MM.1S (cell line): ENCODE data around the gene TSHR.

Experiments used
- DNase-seq: peaks from one replicate; pipeline ENCODE4 v3.0.0-alpha.2; 2015
- H2AFZ ChIP-seq: fragments of 300-600 bp; sonication (generic); 2 replicates; pipeline ENCODE4 v1.6.0; 2016; ENCODE audit warnings: antibody characterized with exemption, low read length
- H3F3A ChIP-seq: fragments of 300-600 bp; sonication (generic); 2 replicates; pipeline ENCODE4 v1.6.1; 2016; ENCODE audit warnings: mild to moderate bottlenecking, antibody characterized with exemption, low read length, moderate library complexity, mixed read lengths; ENCODE audit not compliant: insufficient read depth
- H3K27ac ChIP-seq: fragments of 300-600 bp; sonication (generic); 2 replicates; pipeline ENCODE4 v1.5.1; 2016; ENCODE audit warnings: mild to moderate bottlenecking, low read length
- H3K27me3 ChIP-seq: fragments of 300-600 bp; sonication (generic); replicated peaks from 2 replicates; pipeline ENCODE4 v1.6.0; 2016; ENCODE audit warnings: low read length; ENCODE audit not compliant: insufficient read depth
- H3K36me3 ChIP-seq: fragments of 300-600 bp; sonication (generic); replicated peaks from 2 replicates; pipeline ENCODE4 v1.6.1; 2016; ENCODE audit warnings: mild to moderate bottlenecking, low read length, mixed read lengths; ENCODE audit not compliant: insufficient read depth
- H3K4me1 ChIP-seq: fragments of 300-600 bp; sonication (generic); 2 replicates; pipeline ENCODE4 v1.6.1; 2016; ENCODE audit warnings: low read length, mixed read lengths
- H3K4me2 ChIP-seq: fragments of 300-600 bp; sonication (generic); 2 replicates; pipeline ENCODE4 v1.6.0; 2016; ENCODE audit warnings: low read depth, low read length
- H3K4me3 ChIP-seq: fragments of 300-600 bp; sonication (generic); 2 replicates; pipeline ENCODE4 v1.5.1; 2016; ENCODE audit warnings: low read length, mixed read lengths
- H3K79me2 ChIP-seq: fragments of 300-600 bp; sonication (generic); 2 replicates; pipeline ENCODE4 v1.6.1; 2016; ENCODE audit warnings: mixed run types, low read length, mixed read lengths
- H3K9ac ChIP-seq: fragments of 300-600 bp; sonication (generic); 2 replicates; pipeline ENCODE4 v1.6.1; 2016; ENCODE audit warnings: low read length, mixed read lengths
- H3K9me2 ChIP-seq: fragments of 300-600 bp; sonication (generic); replicated peaks from 2 replicates; pipeline ENCODE4 v1.6.1; 2016; ENCODE audit warnings: mild to moderate bottlenecking, low read length, mixed read lengths; ENCODE audit not compliant: insufficient read depth
- H3K9me3 ChIP-seq: fragments of 300-600 bp; sonication (generic); replicated peaks from 2 replicates; pipeline ENCODE4 v1.6.1; 2016; ENCODE audit warnings: mild to moderate bottlenecking, low read length, mixed read lengths; ENCODE audit not compliant: insufficient read depth
- H4K20me1 ChIP-seq: fragments of 300-600 bp; sonication (generic); 2 replicates; pipeline ENCODE4 v1.6.1; 2016; ENCODE audit warnings: mild to moderate bottlenecking, low read length, moderate library complexity, mixed read lengths; ENCODE audit not compliant: insufficient read depth
- CTCF ChIP-seq: fragments of 300-600 bp; sonication (generic); IDR thresholded peaks from 2 replicates; pipeline ENCODE4 v1.5.1; 2016; ENCODE audit warnings: antibody characterized with exemption, low read length, mixed read lengths
- EZH2 ChIP-seq: fragments of 300-600 bp; sonication (generic); optimal IDR thresholded peaks from 2 replicates; pipeline ENCODE3; 2017; ENCODE audit warnings: low read depth, mild to moderate bottlenecking, antibody characterized with exemption, low read length, mixed read lengths
- EZH2phosphoT487 ChIP-seq: fragments of 300-600 bp; sonication (generic); IDR thresholded peaks from 2 replicates; pipeline ENCODE4 v1.6.1; 2018; ENCODE audit warnings: antibody characterized with exemption, low read length

The TSHR gene

GRCh38 chr14:81178063-81178462 is 222.6 kb downstream of the TSHR start:
- H3K4me3 ChIP-seq: peak overlapping the region; percentile 46; the same call in 1 of the 2 replicates
- H3K4me1 ChIP-seq: 0 out of 2 replicates have a peak, but pooled peaks cover 10% of the 10 kb centered on the region
- H3F3A ChIP-seq: peaks cover 10% of the 10 kb centered on the region
- no peaks in the 10 kb centered on the region for H3K27me3 ChIP-seq
- H3K9me3 ChIP-seq: no peaks in the 10 kb centered on the region
- peak; percentile 33 for DNase-seq
- no peak overlapping the region for H2AFZ ChIP-seq
- no peaks in the 10 kb centered on the region for H4K20me1 ChIP-seq
- H3K9ac ChIP-seq: peak overlapping the region; percentile 26; the same call in 1 of the 2 replicates
- H3K36me3 ChIP-seq: no peaks in the 10 kb centered on the region; the same call in 1 of the 2 replicates
- peak overlapping the region; percentile 69 for H3K4me2 ChIP-seq
- H3K79me2 ChIP-seq: peaks cover 6% of the 10 kb centered on the region; the same call in 1 of the 2 replicates
- TF ChIP-seq EZH2phosphoT487 (no peak), CTCF (no peak), EZH2 (no peak)
- H3K27ac ChIP-seq: peak overlapping the region; percentile 69; the same call in 1 of the 2 replicates
- H3K9me2 ChIP-seq: no peaks in the 10 kb centered on the region

DNA sequence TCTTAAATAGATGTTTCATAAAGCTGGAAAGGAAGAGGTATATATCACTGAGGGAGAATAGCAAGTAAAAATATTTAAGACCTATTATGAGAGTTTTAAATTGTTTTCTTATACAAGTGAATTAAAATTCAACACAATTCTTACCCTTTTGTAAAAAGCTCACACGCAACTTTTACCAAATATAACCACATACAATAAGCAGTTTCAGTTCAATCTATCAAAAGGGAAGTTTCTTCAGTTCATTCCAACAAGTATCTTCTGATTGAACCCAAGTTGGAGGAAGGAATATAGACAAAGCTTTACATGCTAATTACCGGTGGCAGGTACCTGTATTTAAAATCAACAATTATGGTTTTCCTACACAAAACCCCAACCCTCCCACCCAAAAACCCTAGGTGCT is 224.2 kb downstream of the TSHR start:
- Histone ChIP-seq H3K36me3 (no peaks in the 10 kb centered on the region; the same call in 1 of the 2 replicates), H3K79me2 (peaks cover 18% of the 10 kb centered on the region), H3K9me3 (no peaks in the 10 kb centered on the region), H3K4me1 (0 out of 2 replicates have a peak, but pooled peaks cover 10% of the 10 kb centered on the region), H4K20me1 (no peaks in the 10 kb centered on the region), H3K27me3 (no peaks in the 10 kb centered on the region), H3F3A (peaks cover 10% of the 10 kb centered on the region), H3K4me3 (no peak overlapping the region), H3K9me2 (no peaks in the 10 kb centered on the region), H3K9ac (no peak overlapping the region), H3K27ac (peak overlapping the region; percentile 27; the same call in 1 of the 2 replicates), H2AFZ (no peak overlapping the region), H3K4me2 (no peak overlapping the region; the same call in 1 of the 2 replicates)
- TF ChIP-seq CTCF (no peak), EZH2phosphoT487 (no peak), EZH2 (no peak)
- no peak for DNase-seq

DNA sequence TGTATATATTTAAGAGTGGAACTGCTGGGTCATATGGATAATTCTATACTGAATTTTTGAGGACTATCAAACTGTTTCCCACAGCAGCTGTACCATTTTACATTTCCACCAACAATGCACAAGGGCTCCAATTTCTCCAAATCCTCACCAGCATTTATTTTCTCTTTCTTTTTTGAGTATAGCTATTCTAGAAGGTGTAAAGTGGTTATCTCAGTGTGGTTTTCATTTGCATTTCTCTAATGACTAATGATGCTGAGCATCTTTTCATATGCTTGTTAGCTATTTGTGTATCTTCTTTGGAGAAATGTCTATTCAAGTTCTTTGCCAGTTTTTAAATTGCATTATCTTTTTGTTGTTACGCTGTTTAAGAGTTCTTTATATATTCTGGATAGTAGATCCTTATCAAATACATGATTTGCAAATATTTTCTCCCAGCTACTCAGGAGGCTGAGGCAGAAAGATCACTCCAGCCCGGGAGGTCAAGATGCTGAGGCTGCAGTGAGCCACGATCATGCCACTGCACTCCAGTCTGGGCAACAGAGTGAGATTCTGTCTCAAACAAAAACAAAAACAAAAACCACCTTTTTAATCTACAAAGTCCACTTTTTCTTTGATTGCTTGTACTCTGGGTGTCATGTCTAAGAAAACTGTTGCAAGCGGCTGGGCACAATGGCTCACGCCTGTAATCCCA is 232.6 kb downstream of the TSHR start:
- no peak overlapping the region for H3K4me3 ChIP-seq
- TF ChIP-seq EZH2phosphoT487: no peak
- no peak for TF ChIP-seq CTCF
- no peak for TF ChIP-seq EZH2
- no peak overlapping the region for H2AFZ ChIP-seq
- peak overlapping the region; percentile 32; the same call in 1 of the 2 replicates for H3K27ac ChIP-seq
- no peaks in the 10 kb centered on the region for H4K20me1 ChIP-seq
- H3K9me3 ChIP-seq: no peaks in the 10 kb centered on the region
- H3K9me2 ChIP-seq: no peaks in the 10 kb centered on the region
- H3K36me3 ChIP-seq: peaks cover 2% of the 10 kb centered on the region; the same call in 1 of the 2 replicates
- peak; percentile 18 for DNase-seq
- peaks cover 13% of the 10 kb centered on the region for H3K4me1 ChIP-seq
- no peak overlapping the region for H3K4me2 ChIP-seq
- H3K79me2 ChIP-seq: peaks cover 66% of the 10 kb centered on the region
- no peaks in the 10 kb centered on the region for H3K27me3 ChIP-seq
- H3F3A ChIP-seq: peaks cover 13% of the 10 kb centered on the region
- no peak overlapping the region for H3K9ac ChIP-seq
